Measurements from ENCODE around the gene MLH1. TPM values are rescaled to one million over a fixed set of nuclear protein-coding genes. Genes with fewer than 3 reads are reported as not detected.
A peak's percentile ranks its signal among the peaks of the same experiment; 100 is the strongest.

MLH1 gene
- polyA plus RNA-seq (2011; rRNA removed) (30.9 and 38.2 TPM in 2 replicates), polyA minus RNA-seq (2011; rRNA and poly(A)+ RNA removed) (20.6 and 25.4 TPM in 2 replicates)

DNA sequence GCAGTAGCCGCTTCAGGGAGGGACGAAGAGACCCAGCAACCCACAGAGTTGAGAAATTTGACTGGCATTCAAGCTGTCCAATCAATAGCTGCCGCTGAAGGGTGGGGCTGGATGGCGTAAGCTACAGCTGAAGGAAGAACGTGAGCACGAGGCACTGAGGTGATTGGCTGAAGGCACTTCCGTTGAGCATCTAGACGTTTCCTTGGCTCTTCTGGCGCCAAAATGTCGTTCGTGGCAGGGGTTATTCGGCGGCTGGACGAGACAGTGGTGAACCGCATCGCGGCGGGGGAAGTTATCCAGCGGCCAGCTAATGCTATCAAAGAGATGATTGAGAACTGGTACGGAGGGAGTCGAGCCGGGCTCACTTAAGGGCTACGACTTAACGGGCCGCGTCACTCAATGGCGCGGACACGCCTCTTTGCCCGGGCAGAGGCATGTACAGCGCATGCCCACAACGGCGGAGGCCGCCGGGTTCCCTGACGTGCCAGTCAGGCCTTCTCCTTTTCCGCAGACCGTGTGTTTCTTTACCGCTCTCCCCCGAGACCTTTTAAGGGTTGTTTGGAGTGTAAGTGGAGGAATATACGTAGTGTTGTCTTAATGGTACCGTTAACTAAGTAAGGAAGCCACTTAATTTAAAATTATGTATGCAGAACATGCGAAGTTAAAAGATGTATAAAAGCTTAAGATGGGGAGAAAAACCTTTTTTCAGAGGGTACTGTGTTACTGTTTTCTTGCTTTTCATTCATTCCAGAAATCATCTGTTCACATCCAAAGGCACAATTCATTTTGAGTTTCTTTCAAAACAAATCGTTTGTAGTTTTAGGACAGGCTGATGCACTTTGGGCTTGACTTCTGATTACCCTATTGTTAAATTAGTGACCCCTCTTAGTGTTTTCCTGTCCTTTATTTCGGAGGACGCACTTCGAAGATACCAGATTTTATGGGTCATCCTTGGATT, at the start of gene MLH1:
MLH1 (plus strand) TSS at position 193 of the 958 bp plus-strand sequence; CDS start at position 223, 30 bp downstream.
- CTCF ChIA-PET: interaction anchor here (0.6 to 3.5 kb wide), 6 partner anchors 31 to 974 kb away, joined by 3 to 22 read pairs (median 4); no protein-coding TSS in a partner anchor
- peak within 1 kb of the TSS; percentile 99 for H3K27ac ChIP-seq (ENCODE audit: low read depth, low read length)
- POLR2A ChIA-PET: interaction anchor here (0.7 to 1.2 kb wide), 5 partner anchors 11 to 298 kb away, joined by 3 to 6 read pairs (median 3); no protein-coding TSS in a partner anchor
- TF ChIP-seq, protein P1, sequence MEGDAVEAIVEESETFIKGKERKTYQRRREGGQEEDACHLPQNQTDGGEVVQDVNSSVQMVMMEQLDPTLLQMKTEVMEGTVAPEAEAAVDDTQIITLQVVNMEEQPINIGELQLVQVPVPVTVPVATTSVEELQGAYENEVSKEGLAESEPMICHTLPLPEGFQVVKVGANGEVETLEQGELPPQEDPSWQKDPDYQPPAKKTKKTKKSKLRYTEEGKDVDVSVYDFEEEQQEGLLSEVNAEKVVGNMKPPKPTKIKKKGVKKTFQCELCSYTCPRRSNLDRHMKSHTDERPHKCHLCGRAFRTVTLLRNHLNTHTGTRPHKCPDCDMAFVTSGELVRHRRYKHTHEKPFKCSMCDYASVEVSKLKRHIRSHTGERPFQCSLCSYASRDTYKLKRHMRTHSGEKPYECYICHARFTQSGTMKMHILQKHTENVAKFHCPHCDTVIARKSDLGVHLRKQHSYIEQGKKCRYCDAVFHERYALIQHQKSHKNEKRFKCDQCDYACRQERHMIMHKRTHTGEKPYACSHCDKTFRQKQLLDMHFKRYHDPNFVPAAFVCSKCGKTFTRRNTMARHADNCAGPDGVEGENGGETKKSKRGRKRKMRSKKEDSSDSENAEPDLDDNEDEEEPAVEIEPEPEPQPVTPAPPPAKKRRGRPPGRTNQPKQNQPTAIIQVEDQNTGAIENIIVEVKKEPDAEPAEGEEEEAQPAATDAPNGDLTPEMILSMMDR (IDR thresholded peaks at IDR 0.05; ENCODE audit: low read depth, low read length): no peak
- no peaks in the 10 kb centered on the region for H3K27me3 ChIP-seq (ENCODE audit: control insufficient read depth, insufficient read depth, low read length)
- H3K4me3 ChIP-seq (ENCODE audit: low read depth, low read length): peak within 1 kb of the TSS; percentile 91
- H3K9me3 ChIP-seq (ENCODE audit: control insufficient read depth, insufficient read depth, low read length): no peaks in the 10 kb centered on the region; the same call in 1 of the 2 replicates
- peak; percentile 100 for DNase-seq (ENCODE audit: low read depth, low spot score)

- TF ChIP-seq, protein P1 (IDR thresholded peaks at IDR 0.05; ENCODE audit: low read depth, low read length): no peak
- Histone ChIP-seq H3K27me3 (ENCODE audit: control insufficient read depth, insufficient read depth, low read length) (no peaks in the 10 kb centered on the region), H3K27ac (ENCODE audit: low read depth, low read length) (no peak overlapping the region), H3K9me3 (ENCODE audit: control insufficient read depth, insufficient read depth, low read length) (peaks cover 20% of the 10 kb centered on the region), H3K4me3 (ENCODE audit: low read depth, low read length) (peak overlapping the region; percentile 69)
- ChIA-PET POLR2A (no interaction called here), CTCF (interaction anchor here (1.8 to 3.6 kb wide), 2 partner anchors 15 to 214 kb away, joined by 4 to 24 read pairs; no protein-coding TSS in a partner anchor)
- no peak for DNase-seq (ENCODE audit: low read depth, low spot score)
Measured at GRCh38 chr3:36943601-36944000, 49.7 kb upstream of the MLH1 start.

DNA sequence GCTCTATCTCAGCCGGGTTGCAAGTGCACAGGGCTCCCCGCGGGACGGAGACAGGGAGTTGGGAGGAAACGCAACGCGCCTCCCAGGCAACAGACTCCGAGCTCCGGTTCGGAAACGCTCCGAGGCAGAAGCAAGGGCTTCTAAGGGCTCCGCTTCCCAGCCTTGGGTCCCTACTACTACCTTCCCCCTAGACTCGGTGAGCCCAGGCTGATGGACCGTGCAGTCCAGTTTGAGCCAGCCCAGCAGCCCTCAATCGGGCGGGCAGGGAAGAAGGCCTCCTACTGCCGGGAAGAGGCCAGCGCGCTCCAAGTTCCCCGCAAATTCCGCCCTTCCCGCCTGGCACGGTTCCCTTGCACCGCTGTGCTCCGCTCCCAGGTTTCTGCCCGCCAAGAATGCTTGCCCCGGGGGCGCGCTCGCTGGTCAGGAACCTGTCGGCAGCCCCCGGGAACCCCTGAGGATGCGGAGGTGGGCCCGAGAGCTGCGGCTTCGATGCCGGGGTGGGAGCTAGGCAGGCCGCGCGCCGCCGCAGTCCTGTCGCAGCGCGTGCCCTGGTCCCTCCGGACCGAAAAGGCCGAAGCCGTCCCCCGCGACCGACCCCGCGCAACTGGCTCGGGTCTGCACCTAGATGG, 49.2 kb upstream of the MLH1 start:
- peak overlapping the region; percentile 47 for H3K27ac ChIP-seq (ENCODE audit: low read depth, low read length)
- peak overlapping the region; percentile 69 for H3K4me3 ChIP-seq (ENCODE audit: low read depth, low read length)
- TF ChIP-seq, protein P1 (IDR thresholded peaks at IDR 0.05; ENCODE audit: low read depth, low read length): peak; percentile 16; the same call in 1 of the 2 replicates
- H3K9me3 ChIP-seq (ENCODE audit: control insufficient read depth, insufficient read depth, low read length): peaks cover 20% of the 10 kb centered on the region
- ChIA-PET CTCF (interaction anchor here (0.9 to 3.6 kb wide), 3 partner anchors 11 to 215 kb away, joined by 3 to 24 read pairs (median 4); no protein-coding TSS in a partner anchor), POLR2A (interaction anchor here (1.0 to 1.3 kb wide), 2 partner anchors 14 to 32 kb away, joined by 3 read pairs; no protein-coding TSS in a partner anchor)
- no peak for DNase-seq (ENCODE audit: low read depth, low spot score)
- no peaks in the 10 kb centered on the region for H3K27me3 ChIP-seq (ENCODE audit: control insufficient read depth, insufficient read depth, low read length)

DNA sequence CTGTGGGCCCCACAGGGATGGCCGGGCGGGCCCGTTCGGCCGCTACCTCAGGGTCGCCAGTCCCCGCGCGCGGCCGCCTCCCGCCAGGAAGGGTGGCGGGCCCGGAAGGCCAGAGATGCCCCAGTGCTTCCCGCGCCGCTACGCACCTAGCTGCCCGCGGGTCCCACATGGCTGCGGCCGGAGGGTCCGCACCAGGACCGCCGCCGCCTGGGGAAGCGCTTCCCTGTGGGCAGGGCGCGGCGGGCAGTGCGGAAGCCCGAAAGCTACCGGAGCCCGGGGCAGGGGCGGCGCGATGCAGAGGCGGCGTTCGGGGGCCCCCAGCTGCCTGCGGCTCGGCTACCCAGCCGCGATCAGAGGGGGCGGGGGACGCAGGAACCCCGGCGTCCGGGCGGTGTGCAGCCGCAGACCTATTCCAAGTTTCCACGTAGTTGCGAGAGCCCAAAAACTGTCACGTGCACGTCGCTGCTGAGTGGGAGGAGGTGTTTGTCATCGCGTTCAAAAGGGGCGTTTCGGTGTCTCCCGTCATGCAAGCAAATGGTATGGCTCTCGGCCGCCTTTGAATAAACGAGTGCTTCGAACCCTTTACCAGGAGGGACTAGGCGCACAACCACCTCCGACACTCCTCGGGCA, 48.6 kb upstream of the MLH1 start, which contains the start of gene TRANK1:
TRANK1 (minus strand) TSS at position 414 of the 630 bp plus-strand sequence; CDS start at position 169, 245 bp downstream.
- peak within 1 kb of the TSS; percentile 47 for H3K27ac ChIP-seq (ENCODE audit: low read depth, low read length)

More for the DNA sequence above, 48.6 kb upstream of the MLH1 start, which contains the start of gene TRANK1:
- Histone ChIP-seq H3K9me3 (ENCODE audit: control insufficient read depth, insufficient read depth, low read length) (peaks cover 20% of the 10 kb centered on the region), H3K27me3 (ENCODE audit: control insufficient read depth, insufficient read depth, low read length) (no peaks in the 10 kb centered on the region), H3K4me3 (ENCODE audit: low read depth, low read length) (peak within 1 kb of the TSS; percentile 69)
- POLR2A ChIA-PET: interaction anchor here (0.5 to 1.3 kb wide), 3 partner anchors 14 to 364 kb away, joined by 3 to 4 read pairs (median 3); no protein-coding TSS in a partner anchor
- no peak for DNase-seq (ENCODE audit: low read depth, low spot score)
- CTCF ChIA-PET: interaction anchor here (0.9 to 3.6 kb wide), 2 partner anchors 12 to 14 kb away, joined by 3 to 24 read pairs; no protein-coding TSS in a partner anchor
- TF ChIP-seq, protein P1 (IDR thresholded peaks at IDR 0.05; ENCODE audit: low read depth, low read length): no peak

Data from AG04450 (cell line).